MV-4-11 (cell line): ENCODE results near the gene E2F3.

ENCODE experiments used
- DNase-seq: peaks from one replicate; lab custom pipeline; 2025; lab: John Stamatoyannopoulos, UW

The E2F3 gene

GRCh38 chr6:20402342-20403069 is 827 bp downstream of the E2F3 start:
- peak; percentile 52 for DNase-seq

DNA sequence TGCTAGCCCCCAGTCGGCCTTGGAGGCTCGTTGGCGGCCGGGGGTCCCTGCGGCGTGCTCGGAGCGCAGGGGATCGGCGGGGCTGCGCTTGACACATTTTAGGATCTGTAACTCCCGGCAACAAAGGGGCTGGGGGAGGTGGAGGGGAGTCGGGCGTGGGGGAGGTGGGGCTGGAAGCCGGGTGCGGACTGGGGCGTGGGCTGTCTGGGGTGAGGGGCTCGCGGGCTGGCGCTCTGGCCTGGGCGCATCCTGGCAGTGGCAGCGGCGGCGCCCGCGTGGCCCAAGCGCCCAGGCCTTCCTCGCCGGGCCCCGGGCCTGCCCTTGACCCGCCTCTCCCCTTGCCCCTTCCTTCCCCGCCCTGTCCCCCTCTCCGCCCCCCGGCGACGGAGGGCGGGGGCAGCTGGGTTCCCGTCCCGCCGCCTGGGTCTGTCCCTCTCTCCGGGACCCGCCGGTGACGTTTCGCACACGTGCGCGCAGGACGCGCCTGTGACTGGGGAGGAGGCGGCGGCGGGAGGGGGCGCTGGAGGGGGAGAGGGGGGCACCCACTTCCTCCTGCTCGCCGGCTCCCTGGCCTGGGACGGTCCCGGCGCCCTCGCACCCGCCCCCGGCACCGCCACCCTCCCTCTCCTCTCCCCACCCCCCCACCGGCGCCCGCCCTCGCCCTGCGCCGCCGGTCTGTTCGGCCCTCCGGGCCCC is 1.5 kb downstream of the E2F3 start:
- DNase-seq, result peak; percentile 85

DNA sequence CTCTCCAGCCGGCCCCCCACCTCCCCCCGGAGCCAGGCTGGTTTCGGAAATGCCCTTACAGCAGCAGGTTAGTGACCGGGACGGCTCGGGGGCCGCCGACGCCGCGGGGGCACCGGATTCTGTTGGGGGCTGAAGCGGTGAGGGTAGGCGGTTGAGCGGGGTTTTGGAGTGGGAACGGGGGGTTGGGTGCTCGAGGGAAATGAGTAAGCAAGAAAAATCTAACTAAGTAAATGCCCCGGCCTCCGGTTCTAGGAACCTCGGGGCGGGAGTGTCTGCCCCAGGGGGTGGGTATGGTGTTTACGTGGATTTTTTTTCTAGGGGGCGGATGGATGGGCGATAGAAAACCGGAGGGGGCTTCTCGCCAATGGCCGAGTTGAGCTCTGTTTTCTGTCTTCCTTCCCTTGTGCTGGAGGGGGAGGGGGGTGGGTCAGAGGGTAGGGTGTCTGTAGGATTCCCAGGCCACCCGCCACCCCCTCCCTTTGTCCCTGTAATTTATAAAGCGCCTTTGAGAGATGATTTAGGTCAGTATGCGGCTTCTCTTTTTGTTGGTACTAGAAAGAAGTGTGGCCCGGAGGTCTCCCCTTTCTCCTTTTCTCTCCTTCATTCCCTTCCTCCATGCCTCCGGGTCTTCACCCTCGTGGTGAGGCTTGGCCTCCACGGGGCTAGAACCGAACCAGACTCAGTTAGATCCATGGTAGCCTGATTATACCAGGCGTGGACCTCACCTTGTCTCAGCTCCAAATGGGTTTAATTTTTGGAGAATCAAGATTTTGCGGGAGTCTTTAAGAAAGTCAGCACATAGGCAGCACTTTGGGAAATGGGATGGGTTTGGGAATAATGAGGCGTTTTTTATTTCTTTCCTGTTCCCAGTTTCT is 2.3 kb downstream of the E2F3 start:
- peak; percentile 45 for DNase-seq

DNA sequence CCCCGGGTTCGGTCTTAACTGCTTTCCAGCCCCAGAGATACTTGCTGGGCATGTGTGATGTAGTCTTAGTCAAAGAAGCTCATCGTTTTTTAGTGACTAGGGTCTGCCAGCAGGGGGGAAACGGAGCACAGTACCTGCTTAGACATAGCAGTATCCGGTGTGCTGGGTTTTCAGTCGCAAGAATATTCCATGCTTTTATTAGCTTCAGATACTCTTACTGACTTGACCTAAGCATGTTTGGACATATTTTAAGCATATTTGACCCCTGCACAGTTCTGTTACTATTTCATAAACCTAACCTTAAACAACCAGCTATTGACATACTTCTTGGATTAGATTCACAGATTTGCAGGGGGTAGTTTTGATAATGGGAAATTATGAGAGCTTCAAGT is 3.0 kb downstream of the E2F3 start:
- peak; percentile 48 for DNase-seq

DNA sequence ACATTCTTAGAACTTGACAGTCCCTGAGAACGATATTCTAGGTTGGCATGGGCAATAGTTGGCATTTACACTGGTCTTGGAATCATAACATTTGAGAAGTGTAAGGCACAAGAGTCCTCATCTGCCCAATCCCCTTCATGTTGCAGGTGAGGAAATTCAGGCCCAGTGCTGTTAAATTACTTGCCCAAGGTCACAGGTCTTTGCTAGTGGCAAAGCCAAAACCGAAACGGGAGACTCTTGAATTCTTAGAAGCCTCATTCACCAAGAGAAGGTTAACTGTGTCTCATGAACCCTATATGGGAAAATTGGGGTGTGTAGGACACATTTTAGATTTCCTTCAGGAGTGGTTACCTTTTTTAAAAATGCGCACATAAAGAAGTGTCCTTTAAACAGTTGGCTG is 7.2 kb downstream of the E2F3 start:
- no peak for DNase-seq

- DNase-seq, result no peak
Observed at GRCh38 chr6:20409427-20409971, 7.8 kb downstream of the E2F3 start.

GRCh38 chr6:20411544-20411943 is 9.9 kb downstream of the E2F3 start:
- DNase-seq, result no peak

DNA sequence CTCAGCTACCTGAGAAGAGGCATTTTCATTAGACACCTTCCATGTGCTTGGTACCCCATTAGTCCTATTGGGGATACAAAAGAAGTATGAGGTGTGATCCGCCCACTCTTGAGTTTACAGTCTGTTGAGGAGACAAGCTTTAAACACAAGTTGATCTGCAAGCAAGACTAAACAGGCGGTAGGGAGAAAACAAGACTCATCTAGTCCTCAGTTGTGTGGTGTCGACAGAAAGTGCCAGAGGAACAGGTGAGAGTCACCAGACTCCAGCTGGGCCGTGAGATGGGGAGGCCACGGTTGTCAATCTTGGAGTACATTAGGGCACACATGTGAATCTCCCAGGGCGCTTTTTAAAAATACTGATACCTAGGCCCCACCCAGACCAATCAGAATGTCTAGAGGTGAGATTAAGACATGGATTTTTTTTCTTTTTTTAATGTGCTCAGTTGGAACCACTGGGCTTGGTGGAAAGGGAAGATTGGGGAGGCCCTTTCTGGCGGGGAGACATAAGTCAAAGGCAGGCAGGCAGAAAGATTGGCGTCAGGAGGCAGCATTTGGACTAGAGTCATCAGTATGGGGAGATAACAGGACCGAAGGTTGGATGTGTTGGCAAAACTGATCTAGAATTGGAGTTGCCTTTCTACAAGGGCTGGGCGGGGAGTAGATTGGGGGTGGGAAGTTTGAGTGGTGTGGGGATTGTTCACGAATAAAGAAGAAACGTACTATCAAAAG is 10.4 kb downstream of the E2F3 start:
- no peak for DNase-seq

DNA sequence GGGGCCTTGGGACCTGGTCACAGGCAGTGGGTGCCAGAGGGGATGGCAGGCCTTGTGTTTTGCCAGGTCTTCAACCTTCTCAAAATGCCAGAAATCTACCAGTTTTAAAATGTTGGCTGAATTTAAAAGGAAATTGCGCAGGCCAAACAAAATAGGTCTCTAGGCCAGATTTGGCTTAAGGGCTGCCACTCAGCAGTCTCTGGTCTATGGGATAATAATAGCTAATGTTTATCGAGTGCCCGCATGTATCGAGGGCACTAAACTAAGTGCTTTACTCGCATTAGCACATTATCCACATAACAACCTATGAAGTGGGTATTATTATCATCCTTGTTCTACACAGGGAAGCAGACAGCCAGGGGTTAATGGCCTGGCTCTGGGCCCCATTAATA is 11.0 kb downstream of the E2F3 start:
- DNase-seq, result no peak

DNA sequence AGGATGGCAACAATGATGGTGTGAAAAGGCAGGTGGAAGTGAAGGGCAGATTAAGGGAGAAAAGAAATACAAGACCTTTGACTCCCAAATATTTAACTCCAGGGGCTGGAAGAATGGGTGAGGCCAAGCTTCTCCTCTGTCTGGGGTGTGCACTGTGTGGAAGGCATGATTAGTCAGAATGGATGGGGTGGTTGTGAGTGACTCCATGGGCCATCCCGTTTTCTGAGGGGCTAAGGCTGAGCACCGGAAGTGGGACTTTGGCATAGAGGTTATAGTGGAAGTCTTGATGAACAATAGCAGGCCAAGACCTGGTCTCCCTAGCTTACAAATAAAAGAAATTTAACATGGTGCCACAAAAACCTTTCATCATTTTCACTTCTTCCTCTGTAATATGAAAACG is 12.1 kb downstream of the E2F3 start:
- no peak for DNase-seq

GRCh38 chr6:20414711-20415110 is 13.0 kb downstream of the E2F3 start:
- no peak for DNase-seq

GRCh38 chr6:20415304-20415703 is 13.6 kb downstream of the E2F3 start:
- DNase-seq, result no peak

DNA sequence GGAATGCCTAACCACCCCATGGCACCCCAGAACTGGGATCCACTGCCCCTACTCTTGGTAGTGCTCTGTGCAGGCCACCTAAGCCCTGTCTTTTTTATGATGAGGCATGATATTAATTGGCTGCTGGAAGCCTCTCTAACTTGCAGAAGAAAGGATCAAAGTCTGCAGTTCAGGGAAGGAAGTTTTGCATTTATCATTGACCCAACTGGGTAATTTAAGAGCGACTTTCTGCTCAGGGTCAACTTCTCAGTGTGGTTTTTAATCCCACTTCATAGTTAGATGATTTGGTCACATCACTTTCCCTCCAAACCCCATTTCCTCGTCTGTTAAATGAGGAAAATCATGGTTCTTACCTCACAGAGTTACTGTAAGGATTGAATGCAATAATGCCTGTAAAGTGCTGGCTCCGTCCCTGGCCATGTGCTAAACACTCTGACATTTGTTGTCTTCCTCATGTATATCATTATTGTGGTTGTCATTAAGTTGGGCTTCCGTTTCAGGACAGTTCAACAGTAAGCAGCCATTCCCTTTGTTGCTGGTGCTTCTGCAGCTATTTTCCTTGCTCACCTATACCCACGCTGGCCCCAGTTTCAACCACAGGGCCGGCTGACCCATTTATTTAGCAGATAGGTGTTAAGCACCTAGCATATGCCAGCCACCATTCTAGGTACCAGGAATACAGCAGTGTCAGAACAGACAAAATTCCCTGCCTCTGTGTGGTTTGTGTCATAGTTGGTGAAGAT is 14.2 kb downstream of the E2F3 start:
- peak; percentile 28 for DNase-seq

DNA sequence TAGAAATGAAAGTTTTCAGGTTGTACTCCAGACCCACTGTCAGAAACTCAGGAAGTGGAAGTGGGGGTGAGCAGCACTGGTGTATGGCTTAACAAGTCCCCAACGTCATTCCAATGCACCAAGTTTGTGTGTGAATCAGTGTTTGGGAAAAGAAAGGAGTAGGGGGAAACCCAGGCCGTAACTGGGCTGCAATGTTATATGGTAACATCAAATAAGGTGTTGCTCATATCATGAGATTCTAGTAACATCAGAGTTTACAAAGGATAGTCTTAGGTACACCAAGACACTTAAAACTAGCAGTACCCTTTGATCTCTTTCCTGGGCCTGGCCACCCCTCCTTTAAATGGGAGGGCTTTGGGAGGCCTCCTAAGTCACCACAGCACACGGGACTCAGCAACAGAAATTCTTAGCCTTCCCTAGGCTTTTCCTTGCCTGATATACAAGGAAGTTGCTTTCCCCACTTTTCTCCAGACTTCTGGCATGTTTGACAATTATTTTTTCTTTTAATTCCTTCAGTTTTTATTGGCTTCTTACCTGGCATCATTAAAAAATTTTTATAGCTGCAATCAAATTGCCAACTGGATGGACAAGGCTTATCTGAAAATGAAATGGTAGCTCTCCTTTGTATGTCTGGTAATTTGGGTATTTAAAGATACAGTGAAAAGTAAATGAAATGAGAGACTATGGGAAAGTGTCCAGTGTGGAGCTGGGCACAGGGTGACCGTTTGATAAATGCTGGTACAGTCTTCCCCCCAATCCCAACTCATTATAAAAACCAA is 15.1 kb downstream of the E2F3 start:
- no peak for DNase-seq

DNA sequence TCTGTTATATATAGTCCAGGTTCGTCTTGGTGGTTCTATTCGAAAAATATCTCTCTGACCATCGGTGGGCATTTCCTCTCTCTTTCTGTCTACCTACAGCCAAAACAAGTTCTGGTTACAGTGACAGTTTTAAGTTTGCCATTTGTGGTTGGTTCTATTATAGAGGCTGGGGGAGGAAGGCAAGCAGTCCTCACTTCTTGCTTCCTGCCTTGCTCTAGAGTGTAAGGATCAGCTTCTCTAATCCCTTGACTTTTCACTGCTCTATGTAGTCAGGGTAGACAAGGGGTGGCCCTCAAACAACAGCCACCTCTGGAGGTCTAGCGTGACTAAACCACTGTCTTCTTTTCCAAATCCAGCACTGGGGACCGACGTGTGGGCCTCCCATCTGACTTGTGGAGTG is 16.1 kb downstream of the E2F3 start:
- peak; percentile 57 for DNase-seq

DNA sequence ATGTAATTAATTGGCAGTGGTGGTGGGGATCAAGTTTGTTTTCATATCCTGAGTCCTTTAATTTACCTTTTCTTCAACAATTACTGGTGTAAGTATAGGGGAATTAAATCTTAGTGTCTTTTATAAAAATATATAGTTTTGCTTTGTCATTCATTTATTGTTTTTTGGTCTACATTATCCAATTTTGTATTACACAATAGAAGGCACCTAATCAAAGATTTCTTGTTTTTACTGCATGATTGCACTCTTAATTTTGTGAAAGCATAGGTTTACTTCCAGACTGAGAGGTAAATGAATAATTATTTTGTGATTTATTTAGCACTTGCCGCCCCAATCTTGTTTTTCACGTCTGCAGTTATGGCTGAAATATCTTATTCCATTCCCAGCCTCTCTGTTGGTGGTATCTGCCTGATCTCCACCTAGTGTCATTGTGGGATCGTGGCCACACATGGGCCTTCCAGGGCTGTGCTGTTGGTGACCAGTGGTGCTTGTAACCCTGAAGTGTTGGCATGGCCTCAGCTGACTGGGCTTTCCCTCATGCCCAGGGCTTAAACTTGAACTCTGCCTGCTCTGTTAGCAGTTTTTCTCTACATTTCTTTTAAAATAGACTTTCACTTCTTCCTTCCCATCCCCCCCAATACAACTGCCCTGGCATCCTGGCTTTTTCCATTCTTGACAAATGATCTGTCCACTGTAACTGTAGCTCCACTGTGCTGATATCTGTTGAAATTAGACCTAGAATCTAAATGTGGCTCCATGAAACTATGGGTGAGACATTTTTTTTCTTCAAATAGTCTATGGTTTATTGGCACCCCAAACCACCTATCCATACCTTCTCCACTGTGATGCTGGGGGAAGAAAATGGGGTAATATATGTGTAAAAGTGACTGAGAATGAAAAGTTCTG is 24.8 kb downstream of the E2F3 start:
- peak; percentile 60 for DNase-seq

DNA sequence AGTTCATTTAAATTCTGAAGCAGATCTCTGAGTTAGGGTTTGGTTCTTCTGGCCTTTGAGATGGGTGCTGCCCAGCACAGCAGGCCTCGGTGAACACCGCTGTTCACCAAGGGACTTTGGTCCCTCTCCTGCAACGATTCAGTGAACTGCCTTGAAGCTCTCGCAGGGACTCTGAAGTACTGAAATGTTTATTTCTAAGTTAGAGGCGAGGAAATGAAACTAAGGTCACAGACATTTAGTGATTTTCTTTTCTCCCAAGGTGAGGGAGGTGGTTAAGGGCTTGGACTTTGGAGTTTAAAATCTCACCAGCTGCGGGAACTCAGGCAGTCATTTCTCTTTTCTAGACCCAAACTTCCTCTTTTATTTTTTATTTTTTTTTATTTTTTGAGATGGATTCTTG is 26.2 kb downstream of the E2F3 start:
- peak; percentile 61 for DNase-seq

- DNase-seq, result no peak
Observed at GRCh38 chr6:20432692-20433091, 31.0 kb downstream of the E2F3 start.

DNA sequence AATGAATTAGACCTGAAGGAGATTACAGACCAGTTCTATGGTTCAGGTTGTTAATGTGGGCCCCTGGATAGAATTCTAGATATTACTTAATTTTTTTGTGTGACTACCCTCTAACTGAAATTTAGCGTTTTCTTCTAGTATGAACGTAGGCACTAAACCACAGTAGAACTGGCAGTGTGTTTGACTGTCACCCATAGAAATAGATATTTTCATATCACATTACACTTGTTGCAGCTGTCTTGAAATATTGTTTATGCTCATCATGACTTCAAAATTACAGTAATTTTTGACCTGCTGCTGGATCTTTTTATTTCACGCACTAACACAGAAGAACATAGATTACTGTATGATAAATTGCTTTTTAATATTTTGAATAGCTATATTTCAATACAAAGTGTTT is 31.6 kb downstream of the E2F3 start:
- no peak for DNase-seq
